GM21360 (cell line): Measurements from ENCODE around the gene HLX.

Experiments used
- ATAC-seq: cut with Tn5 transposase; IDR thresholded peaks from one replicate; pipeline ENCODE4 v1.9.1; 2021; ENCODE audit warnings: mild to moderate bottlenecking, moderate library complexity; ENCODE audit not compliant: unreplicated experiment

The HLX gene

DNA sequence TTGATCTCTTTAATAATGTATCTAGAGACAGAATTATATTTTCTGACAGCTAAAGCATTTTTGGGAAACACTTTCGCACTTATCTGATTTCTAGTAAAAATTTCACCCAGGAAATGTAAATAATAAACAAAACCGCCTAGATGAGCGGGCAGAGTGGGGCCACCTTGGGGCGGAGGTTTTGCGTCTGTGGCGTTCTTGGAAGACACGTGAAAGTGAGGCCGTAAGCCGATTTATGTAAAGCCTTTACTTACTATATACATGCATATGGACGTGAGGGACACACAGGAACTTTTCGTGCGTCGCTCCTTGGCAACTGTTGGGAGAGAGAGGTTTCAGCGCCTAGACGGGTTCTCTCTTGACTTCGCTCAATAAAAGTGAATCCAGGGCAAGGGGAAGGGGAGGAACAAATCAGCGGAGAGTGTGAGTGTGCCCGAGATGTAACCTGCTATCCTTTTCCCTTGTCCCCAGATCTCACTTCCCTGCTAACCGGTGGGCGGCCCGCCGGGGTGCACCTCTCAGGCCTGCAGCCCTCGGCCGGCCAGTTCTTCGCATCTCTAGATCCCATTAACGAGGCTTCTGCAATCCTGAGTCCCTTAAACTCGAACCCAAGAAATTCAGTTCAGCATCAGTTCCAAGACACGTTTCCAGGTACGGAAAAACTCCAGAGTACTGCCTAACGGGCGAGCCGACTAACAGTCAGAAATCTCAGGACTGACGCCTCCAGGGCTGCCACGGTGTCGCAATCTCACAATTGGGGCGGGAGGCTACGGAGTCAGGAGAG, 1.7 kb downstream of the HLX start:
- ATAC-seq = no peak

DNA sequence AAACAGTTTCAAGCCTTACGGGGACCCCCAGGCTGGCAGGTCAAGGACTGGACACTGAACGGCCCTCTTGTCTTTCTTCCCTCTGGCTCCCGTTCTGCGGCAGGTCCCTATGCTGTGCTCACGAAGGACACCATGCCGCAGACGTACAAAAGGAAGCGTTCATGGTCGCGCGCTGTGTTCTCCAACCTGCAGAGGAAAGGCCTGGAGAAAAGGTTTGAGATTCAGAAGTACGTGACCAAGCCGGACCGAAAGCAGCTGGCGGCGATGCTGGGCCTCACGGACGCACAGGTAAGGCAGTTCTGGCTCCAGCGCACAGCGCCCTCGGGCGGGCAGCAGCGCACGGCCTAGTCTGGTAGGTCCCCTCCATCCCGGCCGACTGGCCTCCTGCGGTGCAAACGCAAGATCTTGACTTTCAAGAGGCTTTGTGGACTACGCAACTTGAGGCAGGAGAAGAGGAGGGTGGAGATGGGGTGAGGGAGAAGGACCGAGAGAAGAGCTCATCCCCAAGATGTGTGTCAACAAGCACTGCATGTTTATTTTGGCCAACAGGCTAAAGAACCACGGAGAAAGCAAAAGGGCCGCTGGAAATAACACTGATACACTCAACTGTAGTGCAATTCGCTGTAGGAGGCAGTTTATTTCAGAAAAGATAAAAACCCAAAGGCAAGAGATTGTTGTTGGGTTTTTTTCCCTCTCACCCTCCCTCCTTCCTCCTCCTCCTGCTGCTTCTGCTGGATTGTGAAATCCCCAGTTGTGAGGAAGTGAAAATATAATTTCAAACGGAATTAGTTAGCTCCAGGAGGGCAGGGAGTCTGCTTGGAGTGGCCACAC, 3.0 kb downstream of the HLX start:
- no peak for ATAC-seq

DNA sequence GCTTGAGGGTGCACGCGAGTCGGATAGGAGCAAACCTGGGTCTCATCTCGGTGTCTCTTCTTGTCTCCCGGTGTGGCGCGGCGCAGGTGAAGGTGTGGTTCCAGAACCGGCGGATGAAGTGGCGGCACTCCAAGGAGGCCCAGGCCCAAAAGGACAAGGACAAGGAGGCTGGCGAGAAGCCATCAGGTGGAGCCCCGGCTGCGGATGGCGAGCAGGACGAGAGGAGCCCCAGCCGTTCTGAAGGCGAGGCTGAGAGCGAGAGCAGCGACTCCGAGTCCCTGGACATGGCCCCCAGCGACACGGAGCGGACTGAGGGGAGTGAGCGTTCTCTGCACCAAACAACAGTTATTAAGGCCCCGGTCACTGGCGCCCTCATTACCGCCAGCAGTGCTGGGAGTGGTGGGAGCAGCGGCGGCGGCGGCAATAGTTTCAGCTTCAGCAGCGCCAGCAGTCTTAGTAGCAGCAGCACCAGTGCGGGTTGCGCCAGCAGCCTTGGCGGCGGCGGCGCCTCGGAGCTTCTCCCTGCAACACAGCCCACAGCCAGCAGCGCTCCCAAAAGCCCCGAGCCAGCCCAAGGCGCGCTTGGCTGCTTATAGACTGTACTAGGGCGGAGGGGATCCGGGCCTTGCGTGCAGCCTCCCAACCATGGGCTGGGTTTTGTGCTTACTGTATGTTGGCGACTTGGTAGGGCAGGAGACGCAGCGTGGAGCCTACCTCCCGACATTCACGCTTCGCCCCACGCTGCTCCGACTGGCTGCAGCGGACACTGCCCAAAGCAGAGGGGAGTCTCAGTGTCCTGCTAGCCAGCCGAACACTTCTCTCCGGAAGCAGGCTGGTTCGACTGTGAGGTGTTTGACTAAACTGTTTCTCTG, 5.1 kb downstream of the HLX start:
- ATAC-seq = no peak

DNA sequence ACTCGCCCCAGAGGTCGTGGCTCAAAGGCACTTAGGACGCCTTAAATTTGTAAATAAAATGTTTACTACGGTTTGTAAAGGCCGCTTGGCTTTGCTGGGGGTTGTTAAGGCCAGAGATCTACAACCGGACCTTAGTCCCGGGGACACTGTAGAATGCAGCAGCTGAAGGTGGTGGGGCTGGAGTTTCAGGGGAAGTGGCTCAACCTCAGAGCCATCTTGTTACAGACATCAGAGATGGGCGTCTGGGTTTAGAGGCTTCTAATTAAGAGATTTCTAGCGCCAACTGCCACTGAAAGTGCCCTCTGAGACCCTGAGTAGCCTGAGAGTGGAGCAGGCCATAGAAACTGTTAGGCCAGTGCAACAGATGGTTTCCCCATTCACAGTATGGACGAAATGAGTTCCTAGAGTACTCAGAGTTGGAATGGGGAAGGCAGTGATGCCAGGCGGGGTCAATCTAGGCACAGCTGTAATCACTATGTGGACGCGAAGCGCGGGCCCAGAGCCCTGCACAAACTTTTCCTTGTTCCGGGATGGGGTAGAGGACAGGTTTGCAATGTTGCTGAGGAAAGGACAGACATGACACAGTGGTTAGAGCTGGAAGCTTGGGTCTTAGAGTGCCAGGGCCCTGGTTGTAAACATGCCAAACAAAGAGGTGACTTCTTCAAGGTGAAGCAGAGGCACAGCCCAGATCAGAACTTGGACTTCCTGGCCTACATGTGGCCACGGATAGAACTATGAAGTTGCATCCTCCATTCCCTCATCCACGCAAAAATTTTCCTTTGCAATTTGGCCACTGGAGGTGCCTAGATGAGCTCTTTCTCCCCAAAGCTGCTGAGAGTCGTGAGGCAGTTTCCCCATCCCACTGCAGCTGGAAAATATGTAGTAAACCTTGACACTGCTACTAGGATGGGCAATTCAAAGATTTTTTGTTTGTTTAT, 6.0 kb downstream of the HLX start:
- ATAC-seq = no peak

DNA sequence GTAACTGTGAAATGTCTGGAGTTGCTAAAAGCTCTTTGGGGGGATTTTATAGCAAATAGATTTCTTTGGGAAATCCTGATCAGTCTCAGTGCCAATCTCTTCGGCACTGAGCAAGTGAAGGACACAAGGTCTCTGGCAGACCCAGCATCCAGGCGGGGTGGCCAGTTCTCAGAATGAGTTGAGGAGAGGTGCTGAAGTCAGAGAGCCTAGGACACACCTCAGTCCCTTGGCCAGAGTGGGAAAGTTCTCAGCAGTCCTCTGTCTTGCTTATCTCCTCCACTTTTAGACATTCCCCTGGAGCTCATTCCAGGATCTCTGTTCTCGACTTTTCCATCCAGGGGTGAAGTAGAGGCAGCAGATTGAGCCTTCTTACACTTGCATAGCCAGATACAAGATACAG, 6.7 kb downstream of the HLX start:
- ATAC-seq = no peak

DNA sequence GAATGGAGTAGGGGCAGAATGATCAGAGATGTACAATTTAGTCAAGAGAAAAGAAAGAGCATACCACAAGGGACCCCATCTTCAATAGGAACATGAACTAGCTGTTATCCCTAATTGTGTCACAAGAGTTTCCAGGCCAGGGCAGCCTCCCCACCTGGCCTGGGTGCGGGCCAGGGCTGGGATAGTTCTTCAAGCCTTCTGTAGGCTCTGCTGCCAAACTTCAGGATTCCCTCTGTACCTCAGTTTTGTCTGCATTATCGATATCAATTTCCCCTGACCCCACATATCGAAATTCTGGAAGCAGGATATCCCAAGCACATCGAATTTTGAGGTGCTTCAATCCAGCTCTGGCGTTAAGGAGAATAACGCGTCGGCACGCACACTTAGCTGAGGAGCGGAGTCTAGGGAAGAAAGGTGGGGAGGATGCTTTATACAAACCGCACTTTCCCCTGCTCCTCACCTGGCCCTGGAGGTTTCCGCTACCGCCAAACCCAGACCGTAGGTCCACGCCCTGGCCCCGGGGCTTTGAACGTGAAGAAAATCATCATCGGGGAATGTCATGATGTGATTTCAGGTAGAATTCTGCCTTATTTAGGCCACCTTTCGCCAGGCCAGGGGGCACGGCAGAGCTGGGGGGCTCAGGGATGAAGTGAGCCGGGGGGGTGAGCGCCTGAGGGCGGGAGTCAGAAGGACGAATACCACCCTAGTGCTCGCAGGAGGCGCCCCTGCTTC, 7.4 kb downstream of the HLX start:
- no peak for ATAC-seq

DNA sequence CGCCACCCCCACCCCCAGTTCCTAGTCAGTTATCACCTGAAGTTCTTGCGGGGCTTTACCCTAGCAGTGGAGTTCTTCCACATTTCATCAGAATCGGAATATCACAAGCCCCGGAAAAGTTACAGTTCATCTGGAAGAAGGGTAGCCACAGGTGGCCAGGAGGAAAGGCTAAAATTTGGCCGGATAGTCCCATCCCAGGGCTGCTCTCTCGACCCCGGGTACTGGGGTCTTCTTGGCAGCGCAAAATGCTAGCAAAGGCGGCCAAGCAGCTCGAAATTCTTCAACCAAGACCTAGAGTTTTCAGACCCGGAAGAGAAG, 7.9 kb downstream of the HLX start:
- no peak for ATAC-seq

DNA sequence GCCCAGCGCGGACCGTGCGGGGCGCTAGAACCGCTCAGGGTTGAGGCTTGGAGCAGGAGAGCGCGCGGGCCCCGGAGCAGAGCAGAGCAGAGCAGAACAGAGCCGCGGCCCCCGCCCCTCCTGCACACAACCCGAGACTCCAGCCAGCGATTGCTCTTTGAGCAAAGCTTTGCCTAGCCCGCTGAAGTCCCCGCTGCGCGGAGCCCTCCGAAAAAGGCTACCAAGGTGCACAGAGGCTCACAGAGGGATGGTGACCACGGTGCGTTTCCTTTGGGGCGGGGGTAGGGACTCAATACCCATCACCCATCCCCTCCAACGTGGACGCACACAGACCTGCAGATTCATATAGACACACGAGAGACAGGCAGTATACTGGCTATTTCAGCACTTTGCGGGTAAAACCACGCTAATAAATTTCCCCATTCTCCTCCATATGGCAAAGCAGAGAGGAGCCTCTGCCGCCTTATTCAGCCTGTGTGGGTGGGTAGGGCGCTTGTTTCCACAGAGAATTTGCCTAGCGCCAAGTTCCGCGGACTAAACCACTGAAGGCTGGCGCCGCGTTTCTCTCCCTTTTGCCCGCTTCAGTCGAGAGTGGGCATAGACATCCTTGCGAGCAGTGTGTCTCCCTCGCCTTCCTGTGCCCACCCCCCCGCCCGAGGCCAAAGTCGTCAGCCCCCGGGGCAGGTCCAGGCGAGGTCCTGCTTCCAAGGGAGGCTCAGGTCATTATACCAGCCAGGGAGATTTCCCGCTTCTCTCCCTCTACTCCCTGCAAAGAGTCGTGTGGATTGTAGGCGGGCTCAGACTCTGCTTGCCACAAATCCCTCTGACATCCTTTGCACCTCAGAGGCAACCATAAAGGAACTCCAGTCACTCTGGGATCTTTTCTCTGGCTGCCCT, 8.5 kb downstream of the HLX start:
- no peak for ATAC-seq

DNA sequence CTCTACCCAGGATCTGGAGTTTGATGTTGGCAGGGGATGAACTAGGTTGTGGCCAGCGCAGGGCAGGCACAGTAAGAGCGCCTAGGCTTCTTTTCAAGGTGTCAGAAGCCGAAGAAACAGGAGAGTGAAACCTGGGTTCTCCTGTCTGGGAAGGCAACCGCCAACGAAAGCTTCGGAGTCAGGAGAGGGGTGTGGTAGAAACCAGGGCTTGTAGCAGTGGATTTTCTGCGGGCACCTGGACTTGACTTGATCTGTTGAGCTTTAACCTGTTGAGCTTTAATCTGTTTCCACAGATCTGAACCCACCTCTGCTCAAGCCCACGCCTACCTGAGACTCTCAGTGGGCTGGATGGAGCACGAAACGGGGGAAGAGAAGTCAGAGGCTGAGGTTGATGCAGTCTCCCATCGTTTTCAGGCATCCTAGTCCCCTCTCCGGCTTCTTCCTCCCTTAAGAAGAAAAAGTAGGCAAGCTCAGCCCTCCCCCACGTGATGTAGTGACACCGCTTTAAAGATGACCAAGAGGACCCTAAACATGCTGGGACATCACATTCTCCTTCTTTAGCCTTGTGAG, 9.3 kb downstream of the HLX start:
- ATAC-seq = no peak

DNA sequence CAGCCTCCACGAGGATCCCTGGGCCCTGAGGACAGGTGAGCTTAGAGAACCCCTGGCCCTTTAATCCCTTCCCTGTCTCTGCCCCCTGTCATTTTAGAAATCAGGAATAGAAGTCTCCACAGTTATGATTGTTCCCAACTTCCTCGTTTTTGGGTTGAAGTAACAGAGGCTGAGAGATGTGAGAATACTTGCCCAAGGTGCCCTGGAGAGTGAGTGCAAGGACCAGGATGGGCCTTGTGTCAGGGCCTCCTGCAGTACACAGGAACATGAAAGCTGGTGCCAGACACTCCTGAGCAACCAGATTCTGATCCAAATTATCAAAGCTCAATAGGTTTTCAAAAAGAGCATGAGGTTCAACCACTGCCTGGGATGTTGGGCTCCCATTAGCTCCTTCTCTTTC, 10.1 kb downstream of the HLX start:
- no peak for ATAC-seq

DNA sequence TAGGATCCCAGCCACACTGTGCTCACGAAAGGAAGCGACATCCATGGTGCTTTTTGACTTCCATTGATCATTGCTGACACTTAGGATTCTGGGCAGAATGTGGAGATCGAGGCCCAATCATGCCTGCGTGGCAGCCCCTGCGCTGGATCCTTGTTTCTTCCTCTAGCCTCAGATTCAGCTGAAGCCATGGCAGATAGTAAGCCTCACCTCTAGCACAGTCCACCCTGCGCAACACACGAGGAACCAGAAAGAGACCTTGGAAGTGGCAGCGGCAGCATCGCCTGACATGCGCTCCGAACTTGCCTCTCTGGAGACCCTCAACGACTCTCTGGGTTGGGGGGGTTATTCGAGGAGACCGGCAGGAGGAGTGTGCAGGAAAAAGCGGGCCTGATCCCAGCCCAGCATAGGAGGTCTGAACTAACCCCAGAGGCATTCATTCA, 10.6 kb downstream of the HLX start:
- no peak for ATAC-seq

DNA sequence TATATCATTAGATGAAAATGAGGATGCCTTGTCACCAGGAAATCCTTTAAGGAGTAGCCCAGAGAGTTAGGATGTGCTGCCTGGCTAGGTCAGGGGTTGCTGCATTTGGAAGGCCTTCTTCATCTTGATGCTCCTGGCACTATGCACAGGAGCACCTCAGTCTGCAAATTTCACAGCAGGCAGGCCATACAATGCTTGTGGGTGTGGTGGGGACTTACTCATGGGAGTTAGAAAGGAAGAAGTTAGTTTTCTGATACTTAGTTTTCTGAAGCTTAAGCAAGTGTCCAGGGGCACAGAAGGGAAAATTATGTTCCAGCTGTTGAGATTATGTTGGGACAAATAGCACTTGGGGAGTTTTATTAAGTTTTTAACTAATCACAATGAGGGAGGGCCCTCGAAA, 11.4 kb downstream of the HLX start:
- no peak for ATAC-seq

DNA sequence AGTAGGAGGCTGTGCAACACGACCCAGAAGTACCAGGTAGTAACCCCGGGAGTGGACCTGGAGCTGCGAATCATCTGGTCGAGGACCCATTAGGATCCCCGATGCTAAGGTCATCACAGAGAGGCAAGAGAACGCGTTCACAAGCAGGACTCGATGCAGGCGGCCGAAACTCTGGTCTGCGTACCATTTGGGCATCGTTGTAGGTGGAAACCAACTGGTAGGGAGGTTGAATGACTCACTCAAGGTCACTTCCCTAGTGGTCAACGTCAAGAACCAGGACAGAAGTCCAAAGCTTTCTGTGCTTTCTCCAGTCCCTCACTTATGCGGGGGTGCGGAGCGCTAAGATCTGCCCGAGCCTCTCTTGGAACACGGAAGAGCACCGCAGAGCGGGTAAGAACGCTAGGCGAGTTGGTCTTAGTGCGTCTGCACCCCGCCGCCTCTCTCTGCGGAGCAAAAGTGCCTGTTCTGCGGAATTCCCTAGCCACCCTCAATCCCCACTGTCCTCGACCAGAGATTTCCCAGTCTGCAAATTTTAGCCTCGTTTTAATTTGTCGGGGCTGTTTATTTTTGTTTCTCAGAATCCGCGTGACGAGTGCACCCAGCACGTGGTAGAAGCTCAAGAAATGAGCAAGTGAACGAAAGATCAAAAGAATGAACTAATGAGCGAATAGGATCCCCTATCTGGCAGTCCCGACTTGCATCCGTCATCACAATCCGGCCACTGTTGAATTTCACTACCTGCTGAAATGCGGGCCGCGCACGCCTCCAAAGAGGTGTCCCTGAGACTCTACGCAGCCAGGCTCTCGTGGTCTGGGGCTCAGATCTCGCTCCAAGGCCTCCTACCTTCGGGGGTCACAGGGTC, 12.2 kb downstream of the HLX start:
- ATAC-seq = no peak

DNA sequence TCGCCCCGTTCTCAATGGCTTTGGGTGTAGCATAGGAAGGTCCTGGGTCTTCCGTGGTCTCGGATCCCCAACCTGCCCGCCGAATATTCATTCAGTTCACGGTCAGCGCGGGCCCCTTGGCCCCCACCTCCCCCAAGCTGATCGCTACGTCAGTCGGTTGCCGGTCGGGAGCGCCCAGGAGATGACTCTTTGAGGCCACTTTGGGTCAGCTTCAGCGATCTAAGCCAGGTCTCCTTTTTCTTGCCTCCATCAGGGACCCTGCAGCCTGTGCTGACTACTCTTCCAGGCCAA, 12.8 kb downstream of the HLX start:
- ATAC-seq = no peak

DNA sequence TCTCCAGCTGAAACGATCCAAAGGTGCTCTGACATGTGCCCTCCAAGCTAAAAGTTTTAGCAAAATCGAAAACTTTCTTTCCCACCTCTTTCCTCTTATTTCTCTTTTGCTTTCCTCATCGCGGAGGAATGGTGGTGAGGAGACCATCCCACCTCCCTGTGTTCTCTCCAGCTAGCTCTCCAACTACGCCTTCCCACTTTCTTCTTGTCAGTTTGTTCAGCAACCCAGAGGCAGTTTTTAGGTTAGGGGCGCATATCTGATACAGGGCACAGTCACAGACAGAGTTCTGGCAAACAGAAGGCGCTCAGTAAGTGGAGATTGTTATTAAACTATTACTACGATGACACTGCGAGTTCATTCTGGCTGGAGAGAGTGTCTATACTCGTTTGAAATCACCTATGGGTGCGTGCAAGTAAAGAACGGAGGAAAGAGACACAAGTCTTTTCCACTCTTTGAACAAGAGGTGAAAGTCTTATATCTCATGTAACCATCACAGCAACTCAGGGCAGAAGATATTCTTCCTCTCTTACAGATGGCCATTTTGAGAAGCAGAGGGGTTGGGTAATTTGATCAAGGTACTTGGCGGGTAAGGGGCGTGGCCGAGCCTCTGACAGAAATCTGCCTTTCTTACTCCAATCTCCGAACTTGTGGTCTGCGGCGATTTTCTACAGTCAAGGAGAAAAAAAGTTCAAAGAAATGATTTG, 13.9 kb downstream of the HLX start:
- no peak for ATAC-seq

DNA sequence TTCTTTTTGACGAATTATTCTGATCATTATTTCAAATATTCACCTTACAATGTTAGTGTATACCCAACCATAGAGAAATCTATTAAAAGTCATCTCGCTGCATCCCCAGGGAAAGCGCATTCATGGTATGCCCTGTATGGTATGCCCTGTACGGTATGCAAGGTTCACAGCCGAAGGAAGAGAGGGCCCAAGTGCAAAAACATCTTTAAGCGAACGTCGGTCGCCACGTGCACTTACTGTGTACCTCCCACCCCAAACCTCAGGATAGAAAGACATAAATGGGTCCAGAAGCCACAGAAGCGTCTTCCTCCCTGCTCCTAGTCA, 14.4 kb downstream of the HLX start:
- ATAC-seq = no peak
